ENCODE measurements around the gene MERTK.
A peak's percentile ranks its signal among the peaks of the same experiment; 100 is the strongest.

MERTK gene

DNA sequence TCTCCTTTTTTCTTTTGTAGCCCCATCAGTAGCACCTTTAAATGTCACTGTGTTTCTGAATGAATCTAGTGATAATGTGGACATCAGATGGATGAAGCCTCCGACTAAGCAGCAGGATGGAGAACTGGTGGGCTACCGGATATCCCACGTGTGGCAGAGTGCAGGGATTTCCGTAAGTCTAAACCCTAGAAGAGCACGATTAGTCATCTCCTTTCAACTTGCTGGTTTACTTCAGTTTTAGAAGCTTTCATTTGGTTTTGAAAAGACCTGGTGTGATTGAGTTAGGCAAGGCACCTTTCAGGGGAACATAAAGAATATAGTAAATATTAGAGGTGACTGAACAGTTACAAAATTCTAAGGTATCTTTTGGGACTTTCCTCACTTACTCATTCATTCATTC lies 84.4 kb downstream of the MERTK start:
- DNase-seq, result peak; percentile 15

DNA sequence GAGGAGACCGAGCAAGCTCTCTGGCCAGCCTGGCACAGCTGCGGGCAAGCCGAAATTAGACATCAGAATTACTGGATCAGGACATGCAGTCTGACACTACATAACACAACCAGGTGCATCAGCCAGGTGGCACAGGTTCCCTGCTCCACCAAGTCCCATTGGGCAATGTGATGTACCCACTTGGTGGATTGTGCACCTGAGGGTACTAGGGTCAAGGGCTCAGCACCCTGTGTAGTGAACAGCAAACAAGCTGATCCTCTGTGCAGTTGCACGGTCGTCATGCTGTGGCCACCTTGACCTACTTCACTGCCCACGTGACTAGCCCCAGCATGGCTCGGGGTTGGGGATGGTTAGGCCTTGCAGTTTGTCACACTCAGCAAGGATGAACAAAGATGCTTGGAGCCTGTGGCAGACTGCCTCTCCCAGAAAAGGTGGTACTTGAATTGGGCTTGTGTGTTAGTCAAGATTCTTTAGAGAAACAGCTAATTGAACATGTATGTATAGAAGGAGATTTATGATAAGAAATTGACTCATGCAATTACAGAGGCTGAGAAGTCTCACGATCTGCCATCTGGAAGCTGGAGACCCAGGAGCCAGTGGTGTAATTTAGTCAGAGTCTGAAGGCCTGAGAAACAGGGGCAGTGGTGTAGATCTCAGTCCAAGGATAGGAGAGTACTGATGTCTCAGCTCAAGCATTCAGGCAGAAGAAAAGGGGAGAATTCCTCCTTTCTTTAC lies 85.2 kb downstream of the MERTK start:
- no peak for DNase-seq

GRCh38 chr2:111984213-111984604 lies 85.8 kb downstream of the MERTK start:
- DNase-seq, result no peak

- no peak for DNase-seq
Measured at GRCh38 chr2:111985514-111985913, 87.1 kb downstream of the MERTK start.

GRCh38 chr2:111986116-111986900 lies 87.9 kb downstream of the MERTK start:
- no peak for DNase-seq

DNA sequence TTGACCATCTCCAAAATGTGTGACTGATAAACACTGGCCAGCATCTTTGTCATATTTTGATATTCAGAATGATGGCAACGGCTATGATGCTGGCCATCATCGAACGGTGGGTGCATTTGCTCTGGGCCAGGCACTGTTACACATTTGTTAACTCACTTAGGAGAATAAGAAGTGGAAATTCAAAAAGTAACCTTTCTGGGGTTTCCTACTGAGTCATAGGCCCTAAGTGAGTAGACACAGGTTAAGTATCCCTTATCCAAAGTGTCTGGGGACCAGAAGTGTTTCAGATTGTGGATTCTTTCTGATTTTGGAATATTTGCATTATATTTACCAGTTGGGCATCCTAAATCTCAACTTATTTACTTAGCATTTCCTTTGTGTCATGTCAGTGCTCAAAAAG lies 92.0 kb downstream of the MERTK start:
- no peak for DNase-seq

GRCh38 chr2:111990856-111991255 lies 92.4 kb downstream of the MERTK start:
- DNase-seq, result no peak

DNA sequence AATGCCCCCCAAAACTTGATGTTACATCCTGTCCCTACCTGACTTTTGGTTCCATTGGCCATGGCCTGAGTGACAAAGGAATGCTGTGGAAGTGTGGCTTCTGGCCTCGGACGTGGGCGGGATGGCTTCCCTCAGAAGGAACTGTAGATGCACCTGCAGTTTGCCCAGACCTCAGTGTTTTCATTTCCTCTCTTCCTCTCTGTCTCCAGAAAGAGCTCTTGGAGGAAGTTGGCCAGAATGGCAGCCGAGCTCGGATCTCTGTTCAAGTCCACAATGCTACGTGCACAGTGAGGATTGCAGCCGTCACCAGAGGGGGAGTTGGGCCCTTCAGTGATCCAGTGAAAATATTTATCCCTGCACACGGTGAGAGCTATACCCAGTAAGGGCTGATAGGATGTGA lies 95.6 kb downstream of the MERTK start:
- no peak for DNase-seq

DNA sequence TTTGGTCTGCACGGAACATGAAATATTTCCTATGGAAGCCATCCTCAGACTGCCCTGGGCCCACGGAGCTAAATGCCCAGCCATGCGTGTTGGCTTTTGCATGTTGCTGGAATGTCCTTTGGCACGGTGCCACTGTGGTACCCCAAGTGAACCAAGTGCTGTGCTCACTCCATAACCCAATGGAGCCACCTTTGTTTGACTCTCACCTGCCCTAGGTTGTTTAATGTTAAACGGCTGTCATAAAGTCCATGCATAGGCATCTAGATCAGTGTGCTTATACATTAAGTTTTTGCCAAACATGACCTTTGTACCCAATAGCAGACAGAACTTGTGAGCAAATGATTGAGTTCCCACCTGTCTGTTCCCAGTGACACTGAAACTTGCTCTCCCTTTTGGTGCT lies 96.7 kb downstream of the MERTK start:
- no peak for DNase-seq

GRCh38 chr2:111999809-112000208 lies 101.4 kb downstream of the MERTK start:
- no peak for DNase-seq

- no peak for DNase-seq
Measured at GRCh38 chr2:112000399-112001135, 102.2 kb downstream of the MERTK start.

DNA sequence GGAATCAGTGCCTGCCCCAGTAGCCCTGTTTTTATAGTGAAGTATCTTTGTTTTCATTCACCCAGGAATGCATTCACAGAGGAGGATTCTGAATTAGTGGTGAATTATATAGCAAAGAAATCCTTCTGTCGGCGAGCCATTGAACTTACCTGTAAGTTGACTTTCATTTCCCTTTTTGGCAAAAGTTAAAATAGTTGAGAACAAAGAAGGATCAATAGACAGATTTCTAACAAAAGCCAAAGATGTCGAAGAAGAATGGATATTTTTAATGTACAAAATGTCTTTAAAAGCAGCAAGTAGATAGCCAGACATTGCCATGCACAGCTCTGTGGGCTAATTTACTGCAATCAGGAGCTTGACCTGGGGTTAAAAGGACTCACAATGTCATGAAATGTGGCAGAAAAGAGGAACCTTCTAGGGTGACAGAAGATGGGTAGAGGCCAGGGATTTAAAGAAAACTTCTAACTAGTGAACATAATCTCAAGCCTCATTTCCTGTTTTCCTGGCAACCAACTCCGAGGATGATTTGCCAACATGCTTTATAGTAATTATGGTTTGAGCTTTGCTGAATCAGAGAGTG lies 102.8 kb downstream of the MERTK start:
- DNase-seq, result no peak

GRCh38 chr2:112001942-112002341 lies 103.5 kb downstream of the MERTK start:
- no peak for DNase-seq

- no peak for DNase-seq
Measured at GRCh38 chr2:112003576-112004252, 105.3 kb downstream of the MERTK start.

DNA sequence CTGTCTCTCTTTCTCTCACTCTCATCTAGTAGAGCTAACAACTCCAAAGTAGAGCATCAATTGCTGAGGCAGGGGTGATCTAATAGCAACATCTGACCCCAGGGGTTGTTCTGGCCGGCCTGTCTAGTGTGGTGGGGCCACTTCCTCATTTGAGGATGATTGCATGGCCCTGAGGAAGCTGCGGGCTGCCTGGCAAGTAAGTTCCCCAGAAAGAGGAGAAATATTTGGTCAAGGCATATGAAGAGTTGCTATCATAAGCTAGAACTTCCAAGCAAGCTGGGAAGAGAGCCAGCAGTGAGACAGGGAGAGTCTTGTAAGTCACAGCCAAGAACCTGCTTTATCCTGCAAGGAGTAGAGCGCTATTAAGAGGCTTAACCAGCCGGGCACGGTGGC lies 105.8 kb downstream of the MERTK start:
- no peak for DNase-seq

- no peak for DNase-seq
Measured at GRCh38 chr2:112005406-112006075, 107.1 kb downstream of the MERTK start.

DNA sequence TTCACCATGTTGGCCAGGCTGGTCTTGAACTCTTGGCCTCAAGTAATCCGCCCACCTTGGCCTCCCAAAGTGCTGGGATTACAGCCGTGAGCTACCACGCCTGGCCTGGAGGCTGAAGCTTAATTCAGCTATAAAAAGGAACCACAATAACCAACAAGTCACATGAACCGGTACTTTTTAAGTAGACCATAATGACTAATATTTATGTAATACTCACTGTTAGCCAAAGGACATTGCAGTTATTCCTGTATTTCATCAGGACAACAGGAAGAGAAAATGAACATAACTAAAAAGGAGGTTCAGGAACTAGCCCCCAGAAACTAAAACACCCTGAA lies 107.6 kb downstream of the MERTK start:
- DNase-seq, result no peak

- DNase-seq, result no peak
Measured at GRCh38 chr2:112007493-112007892, 109.1 kb downstream of the MERTK start.

GRCh38 chr2:112008910-112009485 lies 110.6 kb downstream of the MERTK start:
- no peak for DNase-seq

DNA sequence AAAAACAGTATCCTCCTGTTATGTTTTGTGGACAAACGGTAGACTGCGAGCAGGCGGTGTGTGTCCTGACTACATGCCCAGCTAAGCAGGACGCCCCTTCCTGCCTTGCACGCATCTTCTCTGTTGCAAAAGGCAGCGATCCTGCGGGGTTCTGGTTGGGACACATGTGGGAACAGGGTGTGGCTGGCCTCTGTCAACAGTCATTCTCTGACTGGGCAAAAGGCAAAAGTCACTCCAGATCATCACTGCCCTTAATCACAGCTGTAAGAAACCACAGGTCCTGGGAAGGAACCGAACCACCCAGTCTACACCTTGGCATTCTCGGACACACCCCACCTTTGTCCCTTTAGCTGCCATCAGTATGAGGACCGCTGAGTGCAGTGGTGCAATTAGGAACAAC lies 112.3 kb downstream of the MERTK start:
- DNase-seq, result no peak

GRCh38 chr2:112012556-112012955 lies 114.1 kb downstream of the MERTK start:
- DNase-seq, result no peak

GRCh38 chr2:112018846-112019245 lies 120.4 kb downstream of the MERTK start:
- DNase-seq, result no peak
